GM12864 (cell line): Measurements from ENCODE around the gene GALNT16.

ENCODE experiments used
- DNase-seq: peaks from one replicate; pipeline ENCODE4 v3.0.0-alpha.2; 2011; ENCODE audit warnings: low read depth
- H3K4me3 ChIP-seq: 2 replicates; pipeline ENCODE4 v1.5.1; 2011; ENCODE audit warnings: mild to moderate bottlenecking, low read depth, low read length, control low read depth
- TF ChIP-seq, protein P1 (sequence below): IDR thresholded peaks from 2 replicates; pipeline ENCODE4 v1.5.1; 2011; ENCODE audit warnings: low read depth, mild to moderate bottlenecking, moderate library complexity, low read length, control low read depth, inconsistent platforms; ENCODE audit errors: missing control alignments

Gene GALNT16

DNA sequence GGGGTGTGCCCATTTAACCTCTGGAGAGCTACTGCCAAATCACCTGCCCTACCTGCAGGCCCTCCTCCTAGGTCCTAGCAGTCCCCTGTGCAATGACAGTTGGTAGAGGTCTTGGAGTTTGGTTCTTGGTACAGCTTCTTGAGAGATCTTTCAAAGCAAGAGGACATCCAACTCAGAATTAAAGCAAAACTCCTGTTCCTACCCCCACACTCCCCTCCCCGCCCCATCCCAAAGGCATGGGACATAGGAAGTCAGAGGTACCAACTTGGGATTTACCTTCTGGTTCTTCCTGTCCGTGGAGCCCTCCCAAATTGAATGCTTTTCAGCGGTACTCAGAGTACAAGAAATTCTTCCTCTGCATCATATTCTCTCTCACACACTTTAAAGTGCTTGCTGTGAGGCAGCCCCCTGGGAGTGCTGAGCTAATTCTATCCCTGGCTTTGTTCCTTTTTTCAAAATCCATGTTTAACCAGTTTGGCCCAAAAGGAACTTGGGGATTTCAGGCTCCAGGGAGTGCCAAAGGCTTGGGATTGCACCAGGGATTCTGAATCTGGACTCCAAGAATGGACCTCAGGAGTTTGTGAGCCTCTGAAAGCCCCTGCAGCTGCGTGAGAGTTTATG, 40.8 kb downstream of the GALNT16 start:
- TF ChIP-seq, protein P1, sequence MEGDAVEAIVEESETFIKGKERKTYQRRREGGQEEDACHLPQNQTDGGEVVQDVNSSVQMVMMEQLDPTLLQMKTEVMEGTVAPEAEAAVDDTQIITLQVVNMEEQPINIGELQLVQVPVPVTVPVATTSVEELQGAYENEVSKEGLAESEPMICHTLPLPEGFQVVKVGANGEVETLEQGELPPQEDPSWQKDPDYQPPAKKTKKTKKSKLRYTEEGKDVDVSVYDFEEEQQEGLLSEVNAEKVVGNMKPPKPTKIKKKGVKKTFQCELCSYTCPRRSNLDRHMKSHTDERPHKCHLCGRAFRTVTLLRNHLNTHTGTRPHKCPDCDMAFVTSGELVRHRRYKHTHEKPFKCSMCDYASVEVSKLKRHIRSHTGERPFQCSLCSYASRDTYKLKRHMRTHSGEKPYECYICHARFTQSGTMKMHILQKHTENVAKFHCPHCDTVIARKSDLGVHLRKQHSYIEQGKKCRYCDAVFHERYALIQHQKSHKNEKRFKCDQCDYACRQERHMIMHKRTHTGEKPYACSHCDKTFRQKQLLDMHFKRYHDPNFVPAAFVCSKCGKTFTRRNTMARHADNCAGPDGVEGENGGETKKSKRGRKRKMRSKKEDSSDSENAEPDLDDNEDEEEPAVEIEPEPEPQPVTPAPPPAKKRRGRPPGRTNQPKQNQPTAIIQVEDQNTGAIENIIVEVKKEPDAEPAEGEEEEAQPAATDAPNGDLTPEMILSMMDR, result no peak
- H3K4me3 ChIP-seq, result no peak overlapping the region
- DNase-seq, result no peak

- TF ChIP-seq, protein P1, result no peak
- no peak for DNase-seq
- H3K4me3 ChIP-seq, result no peak overlapping the region
These were observed 43.1 kb downstream of the GALNT16 start for GRCh38 chr14:69303086-69303485.

GRCh38 chr14:69312608-69313007, 52.6 kb downstream of the GALNT16 start:
- no peak overlapping the region for H3K4me3 ChIP-seq
- DNase-seq, result no peak
- TF ChIP-seq, protein P1, result no peak

DNA sequence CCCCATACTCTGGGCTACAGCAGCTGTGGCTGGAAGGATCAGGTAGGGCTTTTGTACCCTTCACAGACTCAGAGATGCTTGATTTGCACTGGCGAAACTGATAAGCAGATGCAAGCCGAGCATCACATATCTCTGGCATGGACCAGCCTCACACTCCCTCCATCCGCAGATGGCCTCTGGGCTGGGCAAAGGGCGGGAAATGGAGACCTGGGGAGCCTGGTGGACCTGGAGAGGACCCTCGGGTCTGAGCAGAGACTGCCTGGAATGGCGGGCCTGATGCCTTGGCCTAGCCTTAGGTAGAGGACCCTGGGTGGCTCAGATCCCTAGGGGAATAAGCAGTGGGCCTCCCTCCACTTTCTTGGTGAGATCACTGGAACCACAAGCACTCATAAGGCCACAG, 53.2 kb downstream of the GALNT16 start:
- DNase-seq, result no peak
- TF ChIP-seq, protein P1, result no peak

GRCh38 chr14:69314327-69314726, 54.4 kb downstream of the GALNT16 start:
- DNase-seq, result no peak
- no peak overlapping the region for H3K4me3 ChIP-seq
- TF ChIP-seq, protein P1, result no peak

More for the DNA sequence above, 53.2 kb downstream of the GALNT16 start:
- H3K4me3 ChIP-seq, result no peak overlapping the region

DNA sequence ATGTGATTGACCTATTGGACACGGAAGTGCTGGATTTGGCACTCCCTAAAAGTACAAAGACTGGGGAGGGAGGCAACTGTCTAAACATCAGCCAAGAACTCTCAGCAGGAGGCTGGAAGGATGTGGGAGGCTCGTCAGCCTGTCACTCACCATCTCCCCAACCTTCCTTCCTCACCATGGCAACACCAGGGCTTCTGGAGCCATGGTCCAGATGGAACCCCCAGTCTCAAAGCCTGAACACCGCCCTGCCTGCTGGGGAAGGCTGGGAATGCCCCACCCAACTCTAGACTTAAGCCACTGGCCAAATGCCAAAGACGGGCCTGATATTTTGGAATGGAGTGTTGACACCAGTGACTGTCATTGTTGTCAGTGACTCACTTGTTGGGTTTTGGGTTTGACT, 55.3 kb downstream of the GALNT16 start:
- no peak overlapping the region for H3K4me3 ChIP-seq
- DNase-seq, result no peak
- TF ChIP-seq, protein P1, result no peak

- no peak overlapping the region for H3K4me3 ChIP-seq
- TF ChIP-seq, protein P1, result no peak
- DNase-seq, result no peak
These were observed 56.6 kb downstream of the GALNT16 start for GRCh38 chr14:69316449-69317101.
